HG02840 (cell line): ENCODE data around the gene PPIH.
"Not testable (repeated sequence)": the region's sequence is repeated elsewhere in the genome, so short reads cannot be mapped to it uniquely, and the experiment has no call there.

Source experiments
- ATAC-seq: cut with Tn5 transposase; IDR thresholded peaks from one replicate; pipeline ENCODE4 v1.9.1; 2021; ENCODE audit warnings: mild to moderate bottlenecking, moderate library complexity, moderate number of reproducible peaks; ENCODE audit not compliant: unreplicated experiment, low FRiP score

The PPIH gene

GRCh38 chr1:42657981-42658876 is at the start of gene PPIH:
Gene PPIH (plus strand): TSS chr1:42658423. CDS start chr1:42658447, 24 bp downstream.
- ATAC-seq = peak; percentile 93

DNA sequence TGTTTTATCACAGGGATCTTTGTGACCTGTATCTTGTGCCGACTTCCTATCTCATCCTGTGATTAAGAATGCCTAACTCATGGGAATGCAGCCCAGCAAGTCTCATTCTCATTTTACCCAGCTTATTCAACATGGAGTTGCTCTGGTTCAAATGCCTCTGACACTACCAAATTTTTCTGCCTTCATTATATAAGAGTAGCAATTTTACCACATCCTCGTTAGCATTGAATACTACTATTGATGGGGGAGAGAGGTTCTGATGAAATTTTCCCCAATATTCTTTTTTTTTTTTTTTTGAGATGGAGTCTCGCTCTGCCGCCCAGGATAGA is 44.5 kb upstream of the PPIH start:
- ATAC-seq = no peak

- ATAC-seq = no peak
These were observed 39.4 kb upstream of the PPIH start for GRCh38 chr1:42618866-42619265.

GRCh38 chr1:42620307-42620706 is 37.9 kb upstream of the PPIH start:
- no peak for ATAC-seq

DNA sequence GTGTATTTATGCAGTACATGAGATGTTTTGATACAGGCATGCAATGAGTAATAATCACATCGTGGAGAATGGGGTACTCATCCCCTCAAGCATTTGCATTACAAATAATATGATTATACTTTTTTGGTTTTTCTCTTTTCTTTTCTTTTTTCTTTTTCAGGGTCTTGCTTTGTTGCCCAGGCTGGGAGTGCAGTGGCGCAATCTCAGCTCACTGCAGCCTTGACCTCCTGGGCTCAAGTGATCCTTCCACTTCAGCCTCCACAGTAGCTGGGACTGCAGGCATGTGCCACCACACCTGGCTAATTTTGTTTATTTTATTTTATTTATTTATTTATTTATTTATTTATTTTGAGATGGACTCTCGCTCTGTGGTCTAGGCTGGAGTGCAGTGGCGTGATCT is 37.0 kb upstream of the PPIH start:
- not testable (repeated sequence) for ATAC-seq

GRCh38 chr1:42627205-42627604 is 31.0 kb upstream of the PPIH start:
- not testable (repeated sequence) for ATAC-seq

DNA sequence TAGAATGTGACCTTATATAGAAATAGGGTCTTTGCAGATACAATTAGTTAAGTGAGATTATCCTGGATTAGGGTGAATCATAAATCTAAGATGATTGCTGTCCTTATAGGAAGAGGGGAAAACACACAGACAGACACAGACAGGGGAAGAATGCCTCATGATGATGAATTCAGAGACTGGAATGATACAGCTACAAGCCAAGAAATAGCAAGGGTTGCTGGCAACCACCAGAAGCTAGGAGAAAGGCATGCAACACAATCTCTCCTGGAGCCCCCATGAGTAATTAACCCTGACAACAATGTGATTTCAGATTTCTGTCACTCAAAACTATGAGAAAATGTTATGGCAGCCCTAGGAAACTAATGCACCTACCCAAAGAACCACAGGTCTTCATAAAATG is 19.1 kb upstream of the PPIH start:
- no peak for ATAC-seq

DNA sequence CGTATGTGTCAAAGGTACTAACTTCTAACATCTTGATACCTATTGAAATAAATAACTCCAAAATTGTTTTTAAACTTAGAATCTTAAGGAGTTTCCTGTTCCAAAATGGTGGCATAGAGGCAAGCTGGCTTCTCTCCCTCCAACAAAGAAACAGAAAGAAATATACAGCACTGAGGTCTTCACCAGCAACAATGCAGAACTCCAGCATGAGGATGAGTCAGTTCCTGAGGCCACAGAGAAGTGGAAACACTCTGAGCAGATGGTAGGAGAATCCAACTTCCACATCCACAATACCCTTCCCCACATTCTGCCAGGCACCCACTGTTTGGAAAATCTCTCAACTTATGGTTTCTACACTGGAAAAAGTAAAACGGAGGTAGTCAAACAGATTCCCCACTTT is 12.2 kb upstream of the PPIH start:
- ATAC-seq = no peak

DNA sequence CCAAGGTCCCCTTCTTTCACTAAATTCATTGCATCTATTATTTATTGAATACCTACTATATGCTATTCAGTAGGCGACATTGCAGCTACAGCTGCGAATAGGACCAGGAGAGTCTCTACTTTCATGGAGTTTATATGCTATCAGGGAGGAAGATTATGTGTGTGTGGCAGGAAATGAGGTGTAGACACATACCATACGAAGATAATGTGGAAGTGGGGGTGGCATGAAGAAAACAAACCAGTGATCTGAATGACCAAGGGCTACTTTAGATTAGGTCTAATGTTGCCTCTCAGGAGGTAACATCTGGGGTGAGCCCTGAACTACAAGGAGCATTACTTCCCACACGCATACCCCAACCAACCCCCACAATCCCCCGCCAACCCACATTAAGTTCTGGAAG is 1.0 kb upstream of the PPIH start:
- ATAC-seq = no peak

DNA sequence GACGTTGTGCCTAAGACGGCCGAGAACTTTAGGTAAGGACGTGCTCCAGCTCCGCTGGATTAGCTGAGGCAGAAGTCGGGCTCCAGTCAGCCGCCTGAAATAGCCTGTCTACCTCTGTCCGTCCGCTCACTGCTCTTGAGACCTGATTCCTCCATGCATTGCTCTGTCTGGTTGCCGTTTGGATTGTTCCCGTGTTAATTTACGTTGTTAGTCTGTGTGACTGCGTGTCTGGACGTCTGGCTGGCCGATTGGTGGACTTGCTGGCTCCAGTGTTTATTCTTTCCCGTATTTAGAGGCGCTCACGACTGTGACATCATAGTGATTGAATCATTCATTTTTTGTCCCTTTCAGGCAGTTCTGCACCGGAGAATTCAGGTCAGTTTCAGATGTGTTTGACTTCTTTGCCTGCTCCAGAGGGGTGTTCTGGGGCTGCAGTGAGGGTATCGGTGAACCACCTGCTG is 684 bp downstream of the PPIH start:
- ATAC-seq = no peak

- no peak for ATAC-seq
These were observed 2.8 kb downstream of the PPIH start for GRCh38 chr1:42660907-42661500.

DNA sequence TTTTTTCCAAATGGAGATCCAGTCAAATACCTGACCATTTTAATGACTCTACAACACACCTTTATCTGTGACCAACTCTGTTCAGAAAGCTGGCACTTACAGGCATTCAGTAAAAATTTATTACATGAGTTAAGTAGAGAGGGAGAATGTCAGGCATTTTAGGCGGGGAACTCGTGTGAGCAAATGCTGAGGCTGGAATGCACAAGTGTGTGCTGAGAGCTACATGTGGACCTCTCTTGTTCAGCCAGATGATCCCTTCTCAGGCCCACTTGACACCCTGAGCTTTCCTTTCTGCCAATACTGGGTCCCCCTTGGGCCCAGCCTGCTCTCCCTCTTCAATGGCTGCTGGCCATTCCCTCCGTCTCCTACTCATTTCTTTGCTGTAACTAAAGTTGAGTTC is 11.7 kb downstream of the PPIH start:
- ATAC-seq = no peak

DNA sequence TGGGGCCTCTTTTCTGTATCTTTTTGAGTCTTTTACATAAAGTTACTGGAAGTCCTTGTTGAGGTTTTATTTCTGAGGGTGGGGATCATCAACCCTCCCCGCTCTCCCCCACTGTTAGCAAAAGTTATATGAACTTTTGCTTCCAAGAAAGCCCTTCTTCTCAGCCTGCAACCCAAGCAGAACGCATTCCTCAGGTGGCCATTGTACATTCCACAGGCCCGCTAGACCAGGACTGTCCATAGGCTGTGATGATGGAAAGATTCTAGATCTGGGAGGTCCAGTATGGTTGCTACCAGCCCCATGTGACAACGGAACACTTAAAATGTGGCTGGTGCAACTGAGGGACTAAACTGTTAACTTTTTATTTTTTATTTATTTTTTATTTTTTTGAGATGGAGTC is 12.2 kb downstream of the PPIH start:
- no peak for ATAC-seq

DNA sequence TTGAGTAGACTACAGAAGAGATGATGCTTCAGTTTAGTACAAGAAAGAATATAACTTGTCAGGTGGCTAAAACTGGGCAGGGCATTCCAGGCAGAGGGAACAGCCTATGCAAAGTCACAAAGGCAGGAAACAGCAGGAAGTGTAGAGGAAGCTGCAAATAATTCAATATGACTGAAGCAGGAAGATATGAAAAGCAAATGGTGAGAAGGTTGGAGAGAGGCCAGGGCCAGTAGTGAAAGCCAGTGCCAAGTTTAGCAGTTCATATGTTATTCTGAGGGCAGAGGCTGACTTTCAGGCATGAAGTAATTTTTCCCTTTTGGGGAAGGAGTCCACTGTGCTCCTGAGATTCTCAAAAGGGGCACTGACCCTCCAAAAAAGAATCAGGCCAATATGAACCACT is 16.0 kb downstream of the PPIH start:
- no peak for ATAC-seq

GRCh38 chr1:42674682-42675081 is 16.5 kb downstream of the PPIH start:
- ATAC-seq = no peak

DNA sequence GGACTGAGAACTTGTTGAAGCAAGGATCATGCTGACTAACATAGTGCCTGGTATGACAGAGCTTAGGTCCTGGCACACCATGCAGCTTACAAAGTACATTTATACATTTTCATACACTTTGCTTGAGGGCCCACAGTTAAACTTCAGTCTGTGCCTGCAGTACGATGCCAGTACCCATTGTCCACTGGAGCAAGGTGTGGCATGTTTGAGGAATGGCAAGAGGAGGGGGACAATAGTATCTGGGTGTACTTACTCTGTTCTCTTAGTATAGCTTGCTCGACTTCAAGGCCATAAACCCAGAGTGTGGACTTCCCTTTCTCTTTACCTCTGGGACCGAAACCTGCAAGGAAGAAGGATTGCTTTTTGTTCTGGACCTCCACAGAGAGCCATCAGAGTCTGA is 17.2 kb downstream of the PPIH start:
- ATAC-seq = no peak

- ATAC-seq = no peak
These were observed 18.4 kb downstream of the PPIH start for GRCh38 chr1:42676534-42677087.

DNA sequence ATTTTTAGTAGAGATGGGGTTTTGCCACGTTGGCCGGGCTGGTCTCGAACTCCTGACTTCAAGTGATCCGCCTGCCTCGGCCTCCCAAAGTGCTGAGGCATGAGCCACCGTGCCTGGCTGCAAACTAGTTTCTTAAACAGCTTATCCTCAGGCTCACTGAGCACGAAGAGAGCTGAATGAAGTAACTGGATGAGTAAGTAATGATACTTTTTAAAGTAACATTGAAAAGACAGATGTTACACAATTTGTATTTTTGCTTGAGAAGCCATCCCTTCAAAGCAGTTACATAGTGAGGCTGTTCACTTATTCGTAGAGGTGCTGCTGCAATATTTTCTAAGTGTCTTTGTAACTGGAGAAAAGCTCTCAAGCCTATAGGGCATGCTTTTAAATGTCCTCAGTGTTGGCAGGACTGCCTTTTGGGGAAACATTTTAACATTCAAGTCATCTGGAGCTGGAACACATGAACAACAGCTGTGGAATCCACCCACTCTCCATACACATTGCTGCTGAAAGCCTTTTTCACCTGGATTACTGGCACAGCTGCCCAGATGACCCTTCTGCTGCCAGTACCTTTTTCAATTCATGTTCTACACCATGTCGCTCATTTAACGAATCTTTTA is 21.3 kb downstream of the PPIH start:
- no peak for ATAC-seq

GRCh38 chr1:42680055-42680454 is 21.8 kb downstream of the PPIH start:
- ATAC-seq = no peak

- ATAC-seq = no peak
These were observed 22.9 kb downstream of the PPIH start for GRCh38 chr1:42680921-42681683.
